Urothelium cell line (cell line): ENCODE data around the gene RBFOX2.
"Not testable (repeated sequence)": the region's sequence is repeated elsewhere in the genome, so short reads cannot be mapped to it uniquely, and the experiment has no call there.

Experiments
- DNase-seq: peaks from one replicate; pipeline ENCODE4 v3.0.0; 2011; ENCODE audit warnings: low spot score, mixed read lengths
- FAIRE-seq: peaks from 2 replicates; lab custom pipeline; 2011; peaks lifted over from hg19 to GRCh38; lab: Jason Lieb, UNC

RBFOX2 gene

DNA sequence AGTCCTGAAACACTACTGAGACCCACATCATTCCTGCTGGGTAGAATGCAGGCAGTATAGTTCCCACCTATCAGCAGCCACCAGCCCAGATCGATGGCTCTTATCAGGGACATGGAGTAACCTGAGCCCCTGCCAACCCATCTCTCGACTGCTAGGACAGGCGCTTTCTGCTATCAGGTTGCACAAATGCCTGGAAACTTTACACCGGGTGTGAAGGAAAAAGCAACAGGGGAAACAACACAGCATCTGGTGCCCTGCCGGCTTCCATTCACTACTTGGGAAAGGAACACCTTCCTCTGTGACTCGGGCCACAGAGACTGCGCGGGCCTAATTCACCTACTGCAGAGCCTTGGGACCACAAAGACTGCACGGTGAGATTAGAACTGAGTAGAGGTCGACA lies 18.5 kb downstream of the RBFOX2 start:
- DNase-seq = no peak

GRCh38 chr22:36009085-36009484 lies 19.5 kb downstream of the RBFOX2 start:
- no peak for FAIRE-seq
- no peak for DNase-seq

More for the DNA sequence above, 18.5 kb downstream of the RBFOX2 start:
- no peak for FAIRE-seq

- no peak for DNase-seq
Observed at GRCh38 chr22:36008565-36008964, 20.1 kb downstream of the RBFOX2 start.

DNA sequence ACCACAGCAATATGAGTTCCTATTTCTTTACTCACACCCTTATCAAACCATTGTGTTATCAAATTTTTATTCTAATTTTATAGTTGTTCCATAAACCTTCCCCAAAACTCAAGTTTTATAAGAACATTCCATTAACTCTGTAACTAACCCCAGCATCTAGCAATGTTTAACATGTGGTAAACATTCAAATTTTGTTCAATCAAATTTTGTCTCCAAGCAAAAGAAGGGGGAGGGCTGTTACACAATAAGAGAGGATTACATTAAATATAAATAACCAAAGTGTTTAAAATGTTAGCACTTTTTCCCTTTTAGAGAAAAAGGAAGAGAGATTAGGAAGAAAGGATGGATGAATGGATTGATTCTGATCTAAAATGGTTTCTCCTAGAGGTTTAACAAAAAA lies 20.5 kb downstream of the RBFOX2 start:
- FAIRE-seq (no peak), DNase-seq (no peak)

More at GRCh38 chr22:36008565-36008964, 20.1 kb downstream of the RBFOX2 start:
- FAIRE-seq = no peak

- FAIRE-seq (no peak), DNase-seq (no peak)
Observed at GRCh38 chr22:36003972-36004674, 24.5 kb downstream of the RBFOX2 start.

- DNase-seq = no peak
Observed at GRCh38 chr22:36002718-36003260, 25.8 kb downstream of the RBFOX2 start.

DNA sequence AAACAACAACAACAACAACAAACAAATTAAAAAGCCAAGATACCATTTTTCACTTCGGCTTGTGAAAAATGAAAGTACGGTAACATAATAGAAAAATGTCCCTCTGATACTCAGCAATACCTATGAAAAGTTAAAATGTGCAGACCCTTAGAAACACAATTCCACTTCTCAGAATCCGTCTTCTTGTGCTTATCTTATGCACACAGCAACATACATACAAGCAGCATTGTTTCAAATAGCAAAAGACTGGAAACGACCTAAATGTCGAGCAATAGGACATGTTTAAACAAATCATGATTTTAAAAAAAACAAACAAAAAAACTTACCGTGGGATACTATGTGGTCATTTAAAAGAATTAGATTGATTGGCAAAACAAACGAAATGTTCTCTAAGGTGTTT lies 26.5 kb downstream of the RBFOX2 start:
- no peak for FAIRE-seq
- DNase-seq = no peak

More at GRCh38 chr22:36002718-36003260, 25.8 kb downstream of the RBFOX2 start:
- no peak for FAIRE-seq

DNA sequence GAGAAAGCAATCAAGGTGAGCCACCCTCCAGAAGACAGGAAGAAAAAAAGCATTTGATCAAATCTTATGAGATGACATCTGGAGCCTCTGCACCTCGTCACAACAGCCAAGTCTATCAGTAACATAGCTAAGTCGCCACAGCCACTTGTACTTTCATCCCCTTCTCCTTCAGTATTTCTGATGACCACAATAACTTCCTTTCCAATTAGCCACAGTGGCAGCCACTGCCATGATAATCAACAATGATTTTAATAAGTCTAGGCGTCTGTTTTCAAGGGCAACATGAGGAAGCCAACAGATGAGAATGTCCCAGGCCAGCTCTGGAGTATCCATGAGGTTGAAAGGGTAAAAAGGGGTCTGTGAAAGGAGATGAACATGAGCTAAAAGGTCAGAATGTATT lies 29.9 kb downstream of the RBFOX2 start:
- DNase-seq = no peak
- no peak for FAIRE-seq

DNA sequence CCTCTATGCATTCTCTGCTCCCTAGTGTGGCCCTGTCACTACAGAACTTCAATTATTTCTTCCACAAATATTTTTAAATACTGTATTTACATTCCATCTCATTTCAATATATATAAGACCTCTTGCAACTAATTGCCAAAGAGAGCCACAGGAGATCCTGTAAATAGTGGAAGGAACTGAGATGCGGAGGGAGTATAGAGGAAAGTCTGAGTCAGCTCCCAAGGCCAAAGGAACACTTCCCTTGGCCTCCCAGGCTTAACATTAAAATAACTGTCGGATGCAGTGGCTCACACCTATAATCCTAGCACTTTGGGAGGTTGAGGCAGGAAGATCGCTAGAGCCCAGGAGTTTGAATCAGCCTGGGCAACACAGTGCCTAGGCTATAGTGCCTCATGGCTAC lies 31.2 kb downstream of the RBFOX2 start:
- DNase-seq = no peak

DNA sequence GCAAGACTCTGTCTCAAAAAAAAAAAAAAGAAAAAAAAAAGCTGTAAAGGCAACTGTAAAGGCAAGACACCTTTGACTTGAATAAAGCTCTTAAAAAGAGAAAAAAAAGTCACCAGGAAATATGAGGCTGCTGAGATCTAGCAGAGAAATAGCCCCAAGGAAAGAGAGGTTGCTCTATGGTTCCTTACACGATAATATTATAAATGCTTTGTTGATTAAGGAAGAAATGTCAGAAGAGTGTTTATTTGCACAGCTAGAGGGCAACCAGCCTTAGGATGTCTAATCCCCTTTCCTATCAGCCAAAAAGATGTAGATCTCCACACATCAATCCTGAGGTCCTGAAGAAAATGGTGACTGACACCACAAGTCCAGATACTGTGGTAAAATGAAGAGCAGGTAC lies 32.0 kb downstream of the RBFOX2 start:
- FAIRE-seq = no peak
- DNase-seq = no peak

More for the DNA sequence above, 31.2 kb downstream of the RBFOX2 start:
- FAIRE-seq = no peak

DNA sequence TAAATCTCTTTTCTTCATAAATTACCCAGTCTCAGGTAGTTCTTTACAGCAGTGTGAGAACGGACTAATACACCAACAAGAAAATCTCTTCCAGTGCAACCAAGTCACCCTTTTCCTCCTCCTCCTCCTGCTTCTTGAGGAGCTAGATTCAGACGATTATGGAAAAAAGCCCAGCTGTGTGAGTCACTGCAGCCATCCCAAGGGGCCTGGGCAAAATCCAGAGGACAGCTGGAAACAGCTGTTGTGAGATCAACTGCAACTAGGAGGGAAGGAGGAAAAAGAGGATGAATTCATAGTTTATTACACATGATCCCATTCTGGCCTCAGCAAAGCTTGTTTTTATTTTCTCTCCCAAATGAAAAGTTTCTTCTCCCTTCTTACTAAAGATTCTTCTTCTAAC lies 32.9 kb downstream of the RBFOX2 start:
- no peak for FAIRE-seq
- peak; percentile 43 for DNase-seq

DNA sequence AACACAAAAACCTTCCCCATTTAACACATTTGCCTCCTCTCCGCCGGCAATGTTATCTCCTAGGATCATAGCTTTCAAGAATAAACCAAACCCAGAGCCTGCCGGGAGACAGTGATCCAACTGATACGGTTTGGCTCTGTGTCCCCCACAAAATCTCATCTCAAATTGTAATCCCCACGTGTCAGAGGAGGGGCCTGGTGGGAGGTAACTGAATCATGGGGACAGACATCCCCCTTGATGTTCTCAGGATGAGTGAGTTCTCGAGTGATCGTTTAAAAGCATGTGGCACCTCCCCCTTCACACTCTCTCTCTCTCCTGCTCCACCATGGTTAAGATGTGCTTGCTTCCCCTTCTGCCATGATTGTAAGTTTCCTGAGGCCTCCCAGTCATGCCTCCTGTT lies 33.3 kb downstream of the RBFOX2 start:
- DNase-seq = no peak
- peak; percentile 46 for FAIRE-seq

DNA sequence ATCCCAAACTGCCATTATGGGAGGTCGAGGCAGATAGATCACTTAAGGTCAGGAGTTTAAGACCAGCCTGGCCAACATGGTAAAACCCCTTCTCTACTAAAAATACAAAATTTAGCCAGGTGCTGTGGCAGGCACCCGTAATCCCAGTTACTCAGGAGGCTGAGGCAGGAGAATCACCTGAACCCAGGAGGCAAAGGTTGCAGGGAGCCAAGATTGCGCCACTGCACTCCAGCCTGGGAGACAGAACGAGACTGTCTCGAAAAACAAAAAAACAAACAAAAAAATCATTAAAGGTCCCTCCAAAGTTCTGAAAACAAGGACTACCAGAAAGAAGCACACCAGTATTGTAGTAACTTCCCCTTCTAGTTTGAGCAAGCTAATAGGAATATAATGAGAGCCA lies 34.9 kb downstream of the RBFOX2 start:
- not testable (repeated sequence) for FAIRE-seq, DNase-seq

- FAIRE-seq (no peak), DNase-seq (no peak)
Observed at GRCh38 chr22:35993048-35993714, 35.4 kb downstream of the RBFOX2 start.

GRCh38 chr22:35991168-35991567 lies 37.5 kb downstream of the RBFOX2 start:
- DNase-seq = no peak
- no peak for FAIRE-seq

- DNase-seq = no peak
- no peak for FAIRE-seq
Observed at GRCh38 chr22:35988030-35988429, 40.6 kb downstream of the RBFOX2 start.

DNA sequence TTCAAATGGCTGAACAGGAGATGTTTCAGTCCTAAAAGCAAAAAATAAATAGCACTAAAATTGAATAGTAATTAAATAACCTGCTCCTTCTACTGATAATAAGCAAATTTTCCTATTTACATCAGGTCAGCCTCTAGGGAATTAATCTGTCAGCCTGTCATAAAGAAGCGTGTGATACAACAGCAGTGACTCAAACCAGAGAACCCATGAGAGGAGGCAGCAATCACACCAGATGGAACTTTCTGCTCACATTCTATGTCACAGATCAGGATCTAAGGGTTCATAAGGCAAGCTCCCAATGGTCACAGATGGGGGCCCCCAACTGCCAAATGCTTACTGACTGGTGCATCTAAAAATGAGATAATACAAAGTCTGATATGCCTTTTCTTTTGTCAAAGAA lies 41.1 kb downstream of the RBFOX2 start:
- no peak for DNase-seq
- FAIRE-seq = no peak

DNA sequence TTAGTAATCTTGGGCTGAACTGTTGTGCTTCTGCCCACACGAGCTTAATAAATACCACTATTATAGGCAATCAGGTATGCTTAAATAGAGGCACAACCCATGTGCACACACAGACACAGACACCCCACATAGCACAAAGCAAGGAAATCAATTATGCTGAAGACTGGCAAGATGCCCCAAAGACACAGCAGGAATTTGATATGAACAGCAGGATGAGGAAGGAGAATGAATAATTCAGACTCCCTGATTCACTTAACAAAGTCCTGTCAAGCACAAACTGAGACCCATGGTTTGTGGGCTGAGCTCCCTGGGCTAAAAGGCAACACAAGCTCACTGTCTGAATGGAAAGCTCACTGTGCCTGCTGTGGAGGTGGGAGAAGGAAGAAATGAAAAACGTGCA lies 42.5 kb downstream of the RBFOX2 start:
- FAIRE-seq = no peak
- DNase-seq = no peak

- FAIRE-seq (no peak), DNase-seq (no peak)
Observed at GRCh38 chr22:35985371-35985770, 43.3 kb downstream of the RBFOX2 start.

GRCh38 chr22:35984183-35985175 lies 44.1 kb downstream of the RBFOX2 start:
- DNase-seq (no peak), FAIRE-seq (no peak)

- no peak for DNase-seq
- FAIRE-seq = no peak
Observed at GRCh38 chr22:35981900-35982299, 46.7 kb downstream of the RBFOX2 start.
